H1 (cell line): ENCODE measurements around the gene CADM1. TPM values are rescaled to one million over a fixed set of nuclear protein-coding genes. Genes with fewer than 3 reads are reported as not detected.

Experiments used
- BRCA1 ChIP-seq: IDR thresholded peaks from 2 replicates; pipeline ENCODE4 v1.6.1; 2012; ENCODE audit warnings: low read depth, low read length, improper control_type of control experiment
- CHD7 ChIP-seq: fragments of 300-600 bp; sonication (generic); IDR thresholded peaks from 2 replicates; pipeline ENCODE4 v1.7.1; 2012; ENCODE audit warnings: low read length, moderate library complexity, mild to moderate bottlenecking, inconsistent platforms; ENCODE audit not compliant: insufficient replicate concordance
- CREB1 ChIP-seq: IDR thresholded peaks from 2 replicates; pipeline ENCODE4 v1.6.1; 2012; ENCODE audit warnings: inconsistent platforms
- CTBP2 ChIP-seq: IDR thresholded peaks from 2 replicates; pipeline ENCODE4 v1.7.0; 2011; ENCODE audit warnings: borderline replicate concordance, mild to moderate bottlenecking, moderate library complexity, mixed read lengths, low read length; ENCODE audit not compliant: insufficient read depth, insufficient read length
- GABPA ChIP-seq: IDR thresholded peaks from 2 replicates; pipeline ENCODE4 v1.6.1; 2011; ENCODE audit warnings: mild to moderate bottlenecking, low read length, moderate library complexity, borderline replicate concordance; ENCODE audit not compliant: insufficient read depth
- KDM5A ChIP-seq: fragments of 200-600 bp; IDR thresholded peaks from 2 replicates; pipeline ENCODE4 v1.7.1; 2012; ENCODE audit warnings: mild to moderate bottlenecking, low read length, inconsistent platforms, mixed read lengths
- SP1 ChIP-seq: IDR thresholded peaks from 2 replicates; pipeline ENCODE4 v1.6.1; 2011; ENCODE audit warnings: low read depth, low read length
- TAF1 ChIP-seq: IDR thresholded peaks from 2 replicates; pipeline ENCODE4 v1.6.1; 2011; ENCODE audit warnings: mild to moderate bottlenecking, low read depth, low read length
- TCF12 ChIP-seq: IDR thresholded peaks from 2 replicates; pipeline ENCODE4 v1.6.1; 2011; ENCODE audit warnings: low read depth, mild to moderate bottlenecking, low read length
- polyA plus RNA-seq, 7 experiments: library from polyadenylated mRNA; depleted of rRNA in 3 of 7; stranded (reverse) in 5 of 7; unstranded in 2 of 7; fragments of >200 nt in 5 of 7; fragments of 200-250 nt in 2 of 7; gene quantifications; 1 replicate in 5 of 7; 2 replicates in 1 of 7; 4 replicates in 1 of 7; pipeline versions ENCODE4 v1.2.1 to v1.2.3, GENCODE V29; 2011 to 2013; ENCODE audit warnings: missing spikeins in 2 of 7, mixed read lengths in 2 of 7
- total RNA-seq: library from RNA; stranded (reverse); fragmentation: NEBNext Ultra II Directional; extraction: Animal tissue kit (Norgen Biotek cat#: 25700); gene quantifications from 2 replicates; pipeline ENCODE4 v1.2.1, GENCODE V29; 2021
- TF ChIP-seq, protein P1 (sequence below): IDR thresholded peaks from 2 replicates; pipeline ENCODE4 v1.6.1; 2011; ENCODE audit warnings: low read length, improper control_type of control experiment

Gene CADM1
- total and polyA plus RNA-seq, 2 of the 8 experiments (the other 6 are each of a cell fraction or from before 2014, with no cell fraction given): 8.3 to 25.3 TPM

- TF ChIP-seq CHD7: no peak
- no peak for TF ChIP-seq CTBP2
- TF ChIP-seq TCF12: no peak
- no peak for TF ChIP-seq KDM5A
- no peak for TF ChIP-seq GABPA
- no peak for TF ChIP-seq SP1
- TF ChIP-seq TAF1: no peak
- TF ChIP-seq CREB1: no peak
- no peak for TF ChIP-seq BRCA1
- TF ChIP-seq, protein P1, sequence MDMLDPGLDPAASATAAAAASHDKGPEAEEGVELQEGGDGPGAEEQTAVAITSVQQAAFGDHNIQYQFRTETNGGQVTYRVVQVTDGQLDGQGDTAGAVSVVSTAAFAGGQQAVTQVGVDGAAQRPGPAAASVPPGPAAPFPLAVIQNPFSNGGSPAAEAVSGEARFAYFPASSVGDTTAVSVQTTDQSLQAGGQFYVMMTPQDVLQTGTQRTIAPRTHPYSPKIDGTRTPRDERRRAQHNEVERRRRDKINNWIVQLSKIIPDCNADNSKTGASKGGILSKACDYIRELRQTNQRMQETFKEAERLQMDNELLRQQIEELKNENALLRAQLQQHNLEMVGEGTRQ: no peak
- TF ChIP-seq, all 59 proteins: peak for 0
Observed at GRCh38 chr11:115539844-115540243, 35.6 kb upstream of the CADM1 start (continued).
